ENCODE results near the gene HDAC9.

The HDAC9 gene

DNA sequence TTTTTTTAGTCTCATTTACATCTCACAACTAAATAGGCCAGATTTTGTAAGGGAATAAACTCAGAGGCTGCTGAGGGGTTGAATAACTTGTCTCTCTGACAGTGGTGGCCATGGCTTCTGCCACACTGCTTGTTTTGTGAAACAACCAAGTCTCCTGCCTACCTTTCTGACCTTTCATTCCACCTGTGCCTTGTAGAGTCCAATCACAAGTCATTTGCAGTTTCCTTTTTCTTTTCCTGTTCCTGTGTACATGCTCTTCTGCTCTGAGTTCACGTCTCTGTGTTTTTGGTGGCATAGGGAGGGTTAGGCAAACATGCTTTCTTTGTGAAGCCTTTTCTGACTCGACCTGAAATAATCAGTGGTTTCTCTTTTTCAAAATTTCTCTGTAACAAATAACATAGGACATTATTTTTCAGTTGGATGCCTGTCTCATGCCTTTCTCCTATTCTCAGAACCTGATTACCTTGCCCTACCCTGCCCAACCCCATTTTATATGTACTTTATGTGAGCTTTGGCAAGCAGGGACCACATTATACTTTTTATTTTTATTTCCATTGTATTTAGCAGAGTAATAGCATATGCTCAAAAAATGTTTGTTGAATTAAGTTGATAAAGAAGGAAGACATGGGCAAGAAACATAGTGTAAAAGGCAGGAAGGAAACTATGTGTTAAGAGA, 81.7 kb downstream of the HDAC9 start:
- no peaks in the 10 kb centered on the region for H3K9me2 ChIP-seq (replicated peaks; ENCODE audit: low read depth, low read length)
- no peaks in the 10 kb centered on the region for H3K27me3 ChIP-seq (ENCODE audit: insufficient read depth, low read length, poor library complexity, severe bottlenecking)
- 0 out of 2 replicates have a peak, but pooled peaks cover 10% of the 10 kb centered on the region for H3K79me2 ChIP-seq (ENCODE audit: insufficient read depth, low read length)
- H3K4me2 ChIP-seq (ENCODE audit: low read depth, low read length, poor library complexity, severe bottlenecking) = peak overlapping the region; percentile 65
- H3K4me3 ChIP-seq (ENCODE audit: low read length, poor library complexity, severe bottlenecking) = peak overlapping the region; percentile 34
- H3K9ac ChIP-seq (ENCODE audit: low read depth, low read length, poor library complexity, severe bottlenecking) = peak overlapping the region; percentile 32
- peak overlapping the region; percentile 39; the same call in 1 of the 2 replicates for H2AFZ ChIP-seq (ENCODE audit: low read length)
- no peaks in the 10 kb centered on the region for H4K20me1 ChIP-seq (ENCODE audit: insufficient read depth, low read length, poor library complexity, severe bottlenecking)
- peaks cover 15% of the 10 kb centered on the region for H3K4me1 ChIP-seq (ENCODE audit: insufficient read depth, low read length, poor library complexity, severe bottlenecking)
- no peaks in the 10 kb centered on the region for H3F3A ChIP-seq (ENCODE audit: low read depth)
- peaks cover 8% of the 10 kb centered on the region; the same call in 1 of the 2 replicates for H3K36me3 ChIP-seq (ENCODE audit: insufficient read depth, low read length)
- H3K9me3 ChIP-seq (ENCODE audit: insufficient read depth, low read depth, low read length) = no peaks in the 10 kb centered on the region
- TF ChIP-seq, protein P1, sequence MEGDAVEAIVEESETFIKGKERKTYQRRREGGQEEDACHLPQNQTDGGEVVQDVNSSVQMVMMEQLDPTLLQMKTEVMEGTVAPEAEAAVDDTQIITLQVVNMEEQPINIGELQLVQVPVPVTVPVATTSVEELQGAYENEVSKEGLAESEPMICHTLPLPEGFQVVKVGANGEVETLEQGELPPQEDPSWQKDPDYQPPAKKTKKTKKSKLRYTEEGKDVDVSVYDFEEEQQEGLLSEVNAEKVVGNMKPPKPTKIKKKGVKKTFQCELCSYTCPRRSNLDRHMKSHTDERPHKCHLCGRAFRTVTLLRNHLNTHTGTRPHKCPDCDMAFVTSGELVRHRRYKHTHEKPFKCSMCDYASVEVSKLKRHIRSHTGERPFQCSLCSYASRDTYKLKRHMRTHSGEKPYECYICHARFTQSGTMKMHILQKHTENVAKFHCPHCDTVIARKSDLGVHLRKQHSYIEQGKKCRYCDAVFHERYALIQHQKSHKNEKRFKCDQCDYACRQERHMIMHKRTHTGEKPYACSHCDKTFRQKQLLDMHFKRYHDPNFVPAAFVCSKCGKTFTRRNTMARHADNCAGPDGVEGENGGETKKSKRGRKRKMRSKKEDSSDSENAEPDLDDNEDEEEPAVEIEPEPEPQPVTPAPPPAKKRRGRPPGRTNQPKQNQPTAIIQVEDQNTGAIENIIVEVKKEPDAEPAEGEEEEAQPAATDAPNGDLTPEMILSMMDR (conservative IDR thresholded peaks at IDR 0.05; ENCODE audit: low read length) = no peak
- TF ChIP-seq EZH2phosphoT487 (IDR thresholded peaks at IDR 0.05; ENCODE audit: borderline replicate concordance) = no peak

DNA sequence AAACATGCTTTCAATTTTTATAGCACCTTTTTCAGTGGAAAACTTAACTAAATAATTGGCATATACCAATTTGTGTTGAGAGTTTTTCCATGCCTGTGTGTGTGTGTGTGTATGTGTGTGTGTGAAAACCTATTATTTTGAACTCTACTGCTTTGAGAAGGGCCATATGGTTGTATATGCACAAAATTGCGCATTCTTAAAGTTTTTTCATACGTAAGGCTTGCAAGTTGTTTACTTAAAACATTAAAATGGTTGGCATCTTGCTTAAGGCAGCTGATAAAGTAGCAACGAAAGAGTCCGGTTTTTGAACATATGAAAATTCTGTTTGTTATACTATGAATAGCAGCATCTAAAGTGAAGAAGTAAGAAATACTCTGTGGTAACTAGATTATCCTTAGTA, 84.1 kb downstream of the HDAC9 start:
- Histone ChIP-seq H3K9me3 (ENCODE audit: insufficient read depth, low read depth, low read length) (no peaks in the 10 kb centered on the region), H3K9ac (ENCODE audit: low read depth, low read length, poor library complexity, severe bottlenecking) (no peak overlapping the region), H4K20me1 (ENCODE audit: insufficient read depth, low read length, poor library complexity, severe bottlenecking) (no peaks in the 10 kb centered on the region), H3K9me2 (replicated peaks; ENCODE audit: low read depth, low read length) (no peaks in the 10 kb centered on the region), H3K4me1 (ENCODE audit: insufficient read depth, low read length, poor library complexity, severe bottlenecking) (peaks cover 15% of the 10 kb centered on the region), H3K4me3 (ENCODE audit: low read length, poor library complexity, severe bottlenecking) (no peak overlapping the region), H3F3A (ENCODE audit: low read depth) (no peaks in the 10 kb centered on the region), H3K27me3 (ENCODE audit: insufficient read depth, low read length, poor library complexity, severe bottlenecking) (no peaks in the 10 kb centered on the region), H3K4me2 (ENCODE audit: low read depth, low read length, poor library complexity, severe bottlenecking) (no peak overlapping the region), H2AFZ (ENCODE audit: low read length) (no peak overlapping the region), H3K79me2 (ENCODE audit: insufficient read depth, low read length) (0 out of 2 replicates have a peak, but pooled peaks cover 10% of the 10 kb centered on the region), H3K36me3 (ENCODE audit: insufficient read depth, low read length) (no peaks in the 10 kb centered on the region)
- no peak for TF ChIP-seq EZH2phosphoT487 (IDR thresholded peaks at IDR 0.05; ENCODE audit: borderline replicate concordance)
- TF ChIP-seq, protein P1 (conservative IDR thresholded peaks at IDR 0.05; ENCODE audit: low read length) = no peak

DNA sequence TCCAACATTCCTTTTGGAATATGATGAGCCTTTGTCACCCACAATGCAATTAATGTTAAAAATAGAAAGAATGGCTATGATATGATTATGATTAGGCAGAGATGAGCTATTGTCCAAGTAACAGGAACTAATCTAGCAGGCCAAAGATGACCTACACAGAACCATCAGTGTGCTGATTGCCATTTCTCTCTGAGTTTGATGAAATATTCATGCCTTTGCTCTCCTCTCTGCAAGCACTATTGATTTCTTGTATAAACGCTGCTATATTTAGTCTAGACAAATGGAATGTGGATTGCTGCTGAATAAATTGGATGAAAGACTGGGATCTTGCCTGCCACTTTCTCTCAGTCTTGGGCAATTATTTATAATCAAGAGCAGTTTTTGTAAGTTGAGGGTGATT, 85.4 kb downstream of the HDAC9 start:
- no peak overlapping the region for H3K4me3 ChIP-seq (ENCODE audit: low read length, poor library complexity, severe bottlenecking)

More for the DNA sequence above, 85.4 kb downstream of the HDAC9 start:
- Histone ChIP-seq H2AFZ (ENCODE audit: low read length) (no peak overlapping the region), H4K20me1 (ENCODE audit: insufficient read depth, low read length, poor library complexity, severe bottlenecking) (no peaks in the 10 kb centered on the region), H3K79me2 (ENCODE audit: insufficient read depth, low read length) (0 out of 2 replicates have a peak, but pooled peaks cover 10% of the 10 kb centered on the region), H3K27me3 (ENCODE audit: insufficient read depth, low read length, poor library complexity, severe bottlenecking) (no peaks in the 10 kb centered on the region), H3K36me3 (ENCODE audit: insufficient read depth, low read length) (peaks cover 8% of the 10 kb centered on the region; the same call in 1 of the 2 replicates), H3K9me2 (replicated peaks; ENCODE audit: low read depth, low read length) (no peaks in the 10 kb centered on the region), H3F3A (ENCODE audit: low read depth) (no peaks in the 10 kb centered on the region), H3K9me3 (ENCODE audit: insufficient read depth, low read depth, low read length) (no peaks in the 10 kb centered on the region), H3K9ac (ENCODE audit: low read depth, low read length, poor library complexity, severe bottlenecking) (no peak overlapping the region), H3K4me1 (ENCODE audit: insufficient read depth, low read length, poor library complexity, severe bottlenecking) (peaks cover 15% of the 10 kb centered on the region), H3K4me2 (ENCODE audit: low read depth, low read length, poor library complexity, severe bottlenecking) (no peak overlapping the region)
- TF ChIP-seq EZH2phosphoT487 (IDR thresholded peaks at IDR 0.05; ENCODE audit: borderline replicate concordance) = no peak
- TF ChIP-seq, protein P1 (conservative IDR thresholded peaks at IDR 0.05; ENCODE audit: low read length) = no peak

Data from Loucy (cell line).